OCI-LY1 (cell line): Measurements from ENCODE around the gene HRNR.
"Not testable (repeated sequence)": the region's sequence is repeated elsewhere in the genome, so short reads cannot be mapped to it uniquely, and the experiment has no call there.

Experiments
- H2AFZ ChIP-seq: fragments of 200-600 bp; sonication (generic), shearing (Covaris generic); 2 replicates; pipeline ENCODE4 v1.6.0; 2014; ENCODE audit warnings: antibody characterized with exemption, mild to moderate bottlenecking, low read length
- H3F3A ChIP-seq: fragments of 200-600 bp; sonication (generic), shearing (Covaris generic); 2 replicates; pipeline ENCODE4 v1.6.0; 2014; ENCODE audit warnings: mild to moderate bottlenecking, antibody characterized with exemption, low read length, moderate library complexity; ENCODE audit not compliant: insufficient read depth
- H3K27ac ChIP-seq: fragments of 200-600 bp; sonication (generic); 2 replicates; pipeline ENCODE4 v1.5.1; 2014; ENCODE audit warnings: low read length, mixed run types, mild to moderate bottlenecking, low read depth; ENCODE audit not compliant: poor library complexity, severe bottlenecking
- H3K27me3 ChIP-seq: fragments of 200-600 bp; sonication (generic); 2 replicates; pipeline ENCODE4 v1.6.0; 2014; ENCODE audit warnings: antibody characterized with exemption, mild to moderate bottlenecking, low read length, moderate library complexity; ENCODE audit not compliant: insufficient read depth
- H3K36me3 ChIP-seq: fragments of 200-600 bp; sonication (generic); 2 replicates; pipeline ENCODE4 v1.6.1; 2014; ENCODE audit warnings: mild to moderate bottlenecking, antibody characterized with exemption, low read length, moderate library complexity, mixed read lengths; ENCODE audit not compliant: insufficient read depth
- H3K4me1 ChIP-seq: fragments of 200-600 bp; sonication (generic); 2 replicates; pipeline ENCODE4 v1.5.1; 2014; ENCODE audit warnings: mild to moderate bottlenecking, low read length, moderate library complexity; ENCODE audit not compliant: insufficient read depth, severe bottlenecking
- H3K4me2 ChIP-seq: fragments of 200-600 bp; sonication (generic), shearing (Covaris generic); 2 replicates; pipeline ENCODE4 v1.6.1; 2014; ENCODE audit warnings: low read length
- H3K4me3 ChIP-seq: fragments of 200-600 bp; sonication (generic); 2 replicates; pipeline ENCODE4 v1.5.1; 2014; ENCODE audit warnings: low read length, low read depth, mild to moderate bottlenecking, mixed read lengths; ENCODE audit not compliant: poor library complexity, severe bottlenecking
- H3K79me2 ChIP-seq: fragments of 200-600 bp; shearing (Covaris generic); 2 replicates; pipeline ENCODE4 v1.6.1; 2016; ENCODE audit warnings: mixed run types, low read length, mixed read lengths; ENCODE audit not compliant: insufficient read depth
- H3K9ac ChIP-seq: fragments of 200-600 bp; sonication (generic), shearing (Covaris generic); 2 replicates; pipeline ENCODE4 v1.6.1; 2014; ENCODE audit warnings: mild to moderate bottlenecking, low read length, mixed read lengths
- H3K9me2 ChIP-seq: fragments of 200-600 bp; sonication (generic), shearing (Covaris generic); 2 replicates; pipeline ENCODE4 v1.6.1; 2014; ENCODE audit warnings: low read depth, mild to moderate bottlenecking, low read length, mixed read lengths
- H3K9me3 ChIP-seq: fragments of 200-600 bp; shearing (Covaris generic); 2 replicates; pipeline ENCODE4 v1.6.1; 2014; ENCODE audit warnings: low read length, mixed read lengths
- H4K20me1 ChIP-seq: fragments of 200-600 bp; sonication (generic), shearing (Covaris generic); 2 replicates; pipeline ENCODE4 v1.6.0; 2016; ENCODE audit warnings: mild to moderate bottlenecking, low read length; ENCODE audit not compliant: insufficient read depth
- EZH2 ChIP-seq: fragments of 200-600 bp; sonication (generic), shearing (Covaris generic); IDR thresholded peaks from 2 replicates; pipeline ENCODE4 v1.8.0; 2017; ENCODE audit warnings: borderline replicate concordance, mixed run types, mild to moderate bottlenecking, antibody characterized with exemption, low read length, moderate library complexity, mixed read lengths
- TF ChIP-seq, protein P1 (sequence below): fragments of 200-600 bp; sonication (generic), shearing (Covaris generic); IDR thresholded peaks from 2 replicates; pipeline ENCODE4 v1.5.1; 2017; ENCODE audit warnings: mild to moderate bottlenecking, antibody characterized with exemption, low read length, moderate library complexity, mixed read lengths

HRNR gene

DNA sequence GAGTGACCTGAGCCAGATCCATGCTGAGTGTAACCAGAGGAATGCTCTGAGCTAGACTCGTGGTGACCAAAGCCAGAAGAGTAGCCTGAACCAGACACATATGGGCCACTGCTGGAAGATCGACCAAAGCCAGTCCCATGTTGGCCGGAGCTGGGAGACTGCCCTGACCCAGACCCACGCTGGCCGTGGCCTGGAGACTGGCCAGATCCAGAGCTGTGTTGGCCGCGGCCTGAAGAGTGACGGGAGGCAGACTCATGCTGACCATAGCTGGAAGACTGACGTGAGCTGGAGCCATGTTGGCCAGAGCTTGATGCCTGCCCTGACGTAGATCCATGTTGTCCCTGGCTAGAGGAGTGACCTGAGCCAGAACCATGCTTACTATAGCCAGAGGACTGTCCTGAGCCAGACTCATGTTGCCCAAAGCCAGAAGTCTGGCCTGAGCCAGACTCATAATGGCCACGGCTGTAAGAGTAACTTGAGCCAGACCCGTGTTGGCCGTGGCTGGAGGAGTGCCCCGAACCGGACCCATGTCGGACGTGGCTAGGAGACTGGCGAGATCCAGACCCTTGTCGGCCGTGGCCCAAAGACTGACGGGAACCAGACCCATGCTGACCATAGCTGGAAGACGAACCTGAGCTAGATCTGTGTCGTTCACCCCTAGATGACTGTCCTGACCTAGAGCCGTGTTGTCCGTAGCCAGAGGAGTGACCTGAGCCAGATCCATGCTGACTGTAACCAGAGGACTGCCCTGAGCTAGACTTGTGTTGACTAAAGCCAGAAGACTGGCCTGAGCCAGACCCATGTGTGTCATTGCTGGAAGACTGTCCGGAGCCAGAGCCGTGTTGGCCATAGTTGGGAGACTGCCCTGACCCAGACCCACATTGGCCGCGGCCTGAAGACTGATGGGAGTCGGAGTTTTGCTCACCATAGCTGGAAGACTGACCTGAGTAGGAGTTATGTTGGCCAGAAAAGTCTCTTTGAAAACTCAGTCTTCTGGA lies 3.5 kb downstream of the HRNR start:
- Histone ChIP-seq H3K4me3 (no peak overlapping the region), H4K20me1 (no peaks in the 10 kb centered on the region), H3K36me3 (no peaks in the 10 kb centered on the region), H3K27ac (no peak overlapping the region), H3K9me2 (no peaks in the 10 kb centered on the region), H3K9ac (no peak overlapping the region), H3F3A (no peaks in the 10 kb centered on the region), H2AFZ (no peak overlapping the region), H3K79me2 (no peaks in the 10 kb centered on the region), H3K4me1 (no peaks in the 10 kb centered on the region), H3K9me3 (no peaks in the 10 kb centered on the region), H3K4me2 (no peak overlapping the region), H3K27me3 (no peaks in the 10 kb centered on the region)
- TF ChIP-seq, protein P1, sequence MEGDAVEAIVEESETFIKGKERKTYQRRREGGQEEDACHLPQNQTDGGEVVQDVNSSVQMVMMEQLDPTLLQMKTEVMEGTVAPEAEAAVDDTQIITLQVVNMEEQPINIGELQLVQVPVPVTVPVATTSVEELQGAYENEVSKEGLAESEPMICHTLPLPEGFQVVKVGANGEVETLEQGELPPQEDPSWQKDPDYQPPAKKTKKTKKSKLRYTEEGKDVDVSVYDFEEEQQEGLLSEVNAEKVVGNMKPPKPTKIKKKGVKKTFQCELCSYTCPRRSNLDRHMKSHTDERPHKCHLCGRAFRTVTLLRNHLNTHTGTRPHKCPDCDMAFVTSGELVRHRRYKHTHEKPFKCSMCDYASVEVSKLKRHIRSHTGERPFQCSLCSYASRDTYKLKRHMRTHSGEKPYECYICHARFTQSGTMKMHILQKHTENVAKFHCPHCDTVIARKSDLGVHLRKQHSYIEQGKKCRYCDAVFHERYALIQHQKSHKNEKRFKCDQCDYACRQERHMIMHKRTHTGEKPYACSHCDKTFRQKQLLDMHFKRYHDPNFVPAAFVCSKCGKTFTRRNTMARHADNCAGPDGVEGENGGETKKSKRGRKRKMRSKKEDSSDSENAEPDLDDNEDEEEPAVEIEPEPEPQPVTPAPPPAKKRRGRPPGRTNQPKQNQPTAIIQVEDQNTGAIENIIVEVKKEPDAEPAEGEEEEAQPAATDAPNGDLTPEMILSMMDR, result no peak
- no peak for TF ChIP-seq EZH2

DNA sequence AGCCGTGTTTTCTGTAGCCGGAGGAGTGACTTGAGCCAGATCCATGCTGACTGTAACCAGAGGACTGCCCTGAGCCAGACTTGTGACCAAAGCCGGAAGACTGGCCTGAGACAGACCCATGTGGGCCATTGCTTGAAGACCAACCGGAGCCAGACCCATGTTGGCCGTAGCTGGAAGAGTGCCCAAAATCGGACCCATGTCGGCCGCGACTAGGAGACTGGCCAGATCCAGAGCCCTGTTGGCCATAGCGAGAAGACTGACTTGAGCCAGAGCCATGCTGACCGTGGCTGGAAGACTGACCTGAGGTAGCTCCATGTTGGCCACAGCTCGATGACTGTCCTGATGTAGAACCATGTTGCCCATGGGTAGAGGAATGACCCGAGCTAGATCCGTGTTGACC lies 4.6 kb downstream of the HRNR start:
- not testable (repeated sequence) for H3K4me1 ChIP-seq, H2AFZ ChIP-seq, H3K27me3 ChIP-seq, H3K9me3 ChIP-seq, H3K4me2 ChIP-seq, H3K9me2 ChIP-seq, H3F3A ChIP-seq, H3K4me3 ChIP-seq, H3K9ac ChIP-seq, H3K79me2 ChIP-seq, H3K27ac ChIP-seq, H3K36me3 ChIP-seq, H4K20me1 ChIP-seq

DNA sequence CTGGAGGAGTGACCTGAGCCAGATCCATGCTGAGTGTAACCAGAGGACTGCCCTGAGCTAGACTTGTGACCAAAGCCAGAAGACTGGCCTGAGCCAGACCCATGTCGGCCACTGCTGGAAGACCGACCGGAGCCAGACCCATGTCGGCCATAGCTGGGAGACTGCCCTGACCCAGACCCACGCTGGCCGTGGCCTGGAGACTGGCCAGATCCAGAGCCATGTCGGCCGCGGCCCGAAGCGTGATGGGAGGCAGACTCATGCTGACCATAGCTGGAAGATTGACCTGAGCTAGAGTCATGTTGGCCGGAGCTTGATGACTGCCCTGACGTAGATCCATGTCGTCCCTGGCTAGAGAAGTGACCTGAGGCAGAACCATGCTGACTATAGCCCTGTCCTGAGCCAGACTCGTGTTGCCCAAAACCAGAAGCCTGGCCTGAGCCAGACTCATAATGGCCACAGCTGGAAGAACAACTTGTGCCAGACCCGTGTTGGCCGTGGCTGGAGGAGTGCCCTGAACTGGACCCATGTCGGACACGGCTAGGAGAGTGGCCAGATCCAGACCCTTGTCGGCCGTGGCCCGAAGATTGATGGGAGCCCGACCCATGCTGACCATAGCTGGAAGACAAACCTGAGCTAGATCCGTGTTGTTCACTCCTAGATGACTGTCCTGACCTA lies 5.1 kb downstream of the HRNR start:
- Histone ChIP-seq H3F3A (no peaks in the 10 kb centered on the region), H4K20me1 (no peaks in the 10 kb centered on the region), H2AFZ (no peak overlapping the region), H3K27me3 (no peaks in the 10 kb centered on the region), H3K9me3 (no peaks in the 10 kb centered on the region), H3K79me2 (no peaks in the 10 kb centered on the region), H3K9me2 (no peaks in the 10 kb centered on the region), H3K4me1 (no peaks in the 10 kb centered on the region), H3K9ac (no peak overlapping the region), H3K36me3 (no peaks in the 10 kb centered on the region), H3K4me3 (no peak overlapping the region), H3K27ac (no peak overlapping the region), H3K4me2 (no peak overlapping the region)
- no peak for TF ChIP-seq EZH2
- TF ChIP-seq, protein P1, result no peak

DNA sequence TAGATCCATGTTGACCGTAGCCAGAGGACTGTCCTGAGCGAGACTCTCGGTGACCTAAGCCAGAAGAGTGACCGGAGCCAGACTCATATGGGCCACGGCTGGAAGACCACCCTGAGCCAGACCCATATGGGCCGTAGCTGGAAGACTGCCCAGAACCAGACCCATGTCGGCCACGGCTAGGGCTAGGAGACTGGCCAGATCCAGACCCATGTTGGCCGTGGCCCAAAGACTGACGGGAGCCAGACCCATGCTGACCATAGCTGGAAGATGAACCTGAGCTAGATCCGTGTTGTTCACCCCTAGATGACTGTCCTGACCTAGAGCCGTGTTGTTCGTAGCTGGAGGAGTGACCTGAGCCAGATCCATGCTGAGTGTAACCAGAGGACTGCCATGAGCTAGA lies 8.4 kb downstream of the HRNR start:
- not testable (repeated sequence) for H3K4me2 ChIP-seq, H3K9me2 ChIP-seq, H2AFZ ChIP-seq, H3F3A ChIP-seq, H3K4me3 ChIP-seq, H4K20me1 ChIP-seq, H3K79me2 ChIP-seq, H3K27ac ChIP-seq, H3K4me1 ChIP-seq, H3K27me3 ChIP-seq, H3K36me3 ChIP-seq, H3K9ac ChIP-seq, H3K9me3 ChIP-seq

DNA sequence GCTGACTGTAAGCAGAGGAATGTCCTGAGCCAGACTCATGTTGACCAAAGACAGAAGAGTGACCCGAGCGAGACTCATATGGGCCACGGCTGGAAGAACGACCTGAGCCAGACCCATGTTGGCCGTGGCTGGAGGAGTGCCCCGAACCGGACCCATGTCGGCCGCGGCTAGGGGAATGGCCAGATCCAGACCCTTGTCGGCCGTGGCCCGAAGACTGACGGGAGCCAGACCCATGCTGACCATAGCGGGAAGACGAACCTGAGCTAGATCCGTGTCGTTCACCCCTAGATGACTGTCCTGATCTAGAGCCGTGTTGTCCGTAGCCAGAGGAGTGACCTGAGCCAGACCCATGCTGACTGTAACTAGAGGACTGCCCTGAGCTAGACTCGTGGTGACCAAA lies 9.1 kb downstream of the HRNR start:
- not testable (repeated sequence) for H3F3A ChIP-seq, H3K9me3 ChIP-seq, H3K27me3 ChIP-seq, H3K4me1 ChIP-seq, H3K9ac ChIP-seq, H3K36me3 ChIP-seq, H2AFZ ChIP-seq, H3K4me3 ChIP-seq, H4K20me1 ChIP-seq, H3K4me2 ChIP-seq, H3K79me2 ChIP-seq, H3K27ac ChIP-seq, H3K9me2 ChIP-seq
